ENCODE measurements around the gene KRT74. TPM values are rescaled to one million over a fixed set of nuclear protein-coding genes. Genes with fewer than 3 reads are reported as not detected.

KRT74 gene
- total and polyA plus RNA-seq, 4 donors: not detected

- no peaks in the 10 kb centered on the region for H3K36me3 ChIP-seq (ENCODE audit: control insufficient read depth in 4 of 4, insufficient read depth in 3 of 4, low read depth in 1 of 4, low read length in 3 of 4)
- no peak overlapping the region for H3K4me3 ChIP-seq (ENCODE audit: low read depth in 1 of 3, low read length in 3 of 3)
- 44% methylated on average over 6 of the region's 6 CpGs for WGBS
- H3K9me3 ChIP-seq (ENCODE audit: control insufficient read depth in 4 of 4, low read length in 3 of 4): no peaks in the 10 kb centered on the region
- peaks cover 0 to 4% (median 0%) of the 10 kb centered on the region in 4 donors for H3K4me1 ChIP-seq (ENCODE audit: control insufficient read depth in 4 of 4, insufficient read depth in 4 of 4, low read length in 3 of 4)
- DNase-seq (ENCODE audit: low spot score): no peak
- no peaks in the 10 kb centered on the region for H3K27me3 ChIP-seq (ENCODE audit: control insufficient read depth in 4 of 4, insufficient read depth in 4 of 4, low read length in 3 of 4)
- TF ChIP-seq HNF4G (IDR thresholded peaks at IDR 0.05) (no peak), RXRA (IDR thresholded peaks at IDR 0.05) (no peak), TAF1 (conservative IDR thresholded peaks at IDR 0.05) (no peak), FOXA1 (IDR thresholded peaks at IDR 0.05) (no peak), HNF4A (conservative IDR thresholded peaks at IDR 0.05) (no peak), ATF3 (IDR thresholded peaks at IDR 0.05) (no peak), JUND (IDR thresholded peaks at IDR 0.05) (no peak), CTCF (IDR thresholded peaks at IDR 0.05; ENCODE audit: low read depth, low read length, missing input control) (no peak), FOXA2 (IDR thresholded peaks at IDR 0.05) (no peak), NR2F2 (IDR thresholded peaks at IDR 0.05) (no peak), SP1 (IDR thresholded peaks at IDR 0.05) (no peak), GABPA (IDR thresholded peaks at IDR 0.05 in 1 of 2, conservative IDR thresholded peaks at IDR 0.05 in 1 of 2) (no peak)
- H3K9ac ChIP-seq (ENCODE audit: low read depth in 1 of 2, low read length in 2 of 2): no peak overlapping the region
- H3K27ac ChIP-seq (ENCODE audit: low read depth in 1 of 2, low read length in 2 of 2): no peak overlapping the region
Measured at GRCh38 chr12:52551216-52551865, 22.3 kb downstream of the KRT74 start.

- no peak overlapping the region for H3K9ac ChIP-seq (ENCODE audit: low read depth in 1 of 2, low read length in 2 of 2)
- H3K9me3 ChIP-seq (ENCODE audit: control insufficient read depth in 4 of 4, low read length in 3 of 4): no peaks in the 10 kb centered on the region
- TF ChIP-seq RAD21 (IDR thresholded peaks at IDR 0.05) (no peak), GABPA (IDR thresholded peaks at IDR 0.05 in 1 of 2, conservative IDR thresholded peaks at IDR 0.05 in 1 of 2) (no peak), CTCF (IDR thresholded peaks at IDR 0.05; ENCODE audit: low read depth, low read length, missing input control) (no peak), ZBTB33 (IDR thresholded peaks at IDR 0.05) (no peak), NR2F2 (IDR thresholded peaks at IDR 0.05) (no peak), TAF1 (conservative IDR thresholded peaks at IDR 0.05) (no peak), SP1 (IDR thresholded peaks at IDR 0.05) (no peak), YY1 (IDR thresholded peaks at IDR 0.05) (no peak), EGR1 (IDR thresholded peaks at IDR 0.05; ENCODE audit: low read depth in 2 of 2) (no peak), ATF3 (IDR thresholded peaks at IDR 0.05) (no peak), FOXA1 (IDR thresholded peaks at IDR 0.05) (no peak), JUND (IDR thresholded peaks at IDR 0.05) (no peak), FOXA2 (IDR thresholded peaks at IDR 0.05) (no peak), HNF4A (conservative IDR thresholded peaks at IDR 0.05) (no peak)
- no peak for DNase-seq (ENCODE audit: low spot score)
- H3K36me3 ChIP-seq (ENCODE audit: control insufficient read depth in 4 of 4, insufficient read depth in 3 of 4, low read depth in 1 of 4, low read length in 3 of 4): no peaks in the 10 kb centered on the region
- 83% methylated on average over 15 of the region's 15 CpGs for WGBS
- H3K4me3 ChIP-seq (ENCODE audit: low read depth in 1 of 3, low read length in 3 of 3): no peak overlapping the region
- no peak overlapping the region for H3K27ac ChIP-seq (ENCODE audit: low read depth in 1 of 2, low read length in 2 of 2)
- no peaks in the 10 kb centered on the region for H3K4me1 ChIP-seq (ENCODE audit: control insufficient read depth in 4 of 4, insufficient read depth in 4 of 4, low read length in 3 of 4)
- H3K27me3 ChIP-seq (ENCODE audit: control insufficient read depth in 4 of 4, insufficient read depth in 4 of 4, low read length in 3 of 4): no peaks in the 10 kb centered on the region
Measured at GRCh38 chr12:52546126-52546525, 27.5 kb downstream of the KRT74 start.

All from liver (tissue), 9 donors.